WTC11 (cell line): ENCODE data around the gene TMTC1. TPM values are rescaled to one million over a fixed set of nuclear protein-coding genes. Genes with fewer than 3 reads are reported as not detected.
"Not testable (repeated sequence)": the region's sequence is repeated elsewhere in the genome, so short reads cannot be mapped to it uniquely, and the experiment has no call there.

Experiments
- ATAC-seq: fragments of 200-7000 bp; cut with Tn5 transposase; 2 replicates; pipeline ENCODE4 v1.10.0; 2021; ENCODE audit warnings: mild to moderate bottlenecking, moderate library complexity
- CTCF ChIA-PET: fragments of 300-600 bp; sonication (Branson Sonifier 250); formaldehyde crosslinking; loops from one replicate; lab custom pipeline; 2021; ENCODE audit warnings: antibody characterized with exemption; lab: Charles Lee
- POLR2A ChIA-PET: fragments of 350-600 bp; sonication (Branson Sonifier 250); formaldehyde crosslinking; loops from one replicate; lab custom pipeline; 2021; ENCODE audit warnings: antibody characterized with exemption; lab: Charles Lee
- DNase-seq: peaks from one replicate; pipeline ENCODE4 v3.0.0; 2021; ENCODE audit warnings: low spot score
- H3K27ac Mint-ChIP-seq: 2 replicates; pipeline ENCODE4 v1.8.0; 2021; ENCODE audit warnings: mixed read lengths
- H3K27me3 Mint-ChIP-seq: 2 replicates; pipeline ENCODE4 v1.8.0; 2021; ENCODE audit warnings: low read depth, mild to moderate bottlenecking, moderate library complexity, mixed read lengths
- H3K36me3 Mint-ChIP-seq: 2 replicates; pipeline ENCODE4 v1.8.0; 2021; ENCODE audit warnings: mixed read lengths
- H3K4me1 Mint-ChIP-seq: 2 replicates; pipeline ENCODE4 v1.8.0; 2022; ENCODE audit warnings: mixed read lengths
- H3K4me3 Mint-ChIP-seq: 2 replicates; pipeline ENCODE4 v1.8.0; 2021; ENCODE audit warnings: mild to moderate bottlenecking, moderate library complexity, mixed read lengths
- H3K9me3 Mint-ChIP-seq: 2 replicates; pipeline ENCODE4 v1.8.0; 2021; ENCODE audit warnings: mixed read lengths
- ATF1 ChIP-seq: sonication (generic); formaldehyde crosslinking; IDR thresholded peaks from 2 replicates; pipeline ENCODE4 v1.8.1; 2023; ENCODE audit warnings: mild to moderate bottlenecking, moderate library complexity, missing genetic modification reagents
- ATF6 ChIP-seq: sonication (generic); formaldehyde crosslinking; IDR thresholded peaks from 2 replicates; pipeline ENCODE4 v1.8.1; 2023; ENCODE audit warnings: mild to moderate bottlenecking, missing genetic modification reagents
- FOXP4 ChIP-seq: sonication (generic); formaldehyde crosslinking; IDR thresholded peaks from 2 replicates; pipeline ENCODE4 v1.8.0; 2022; ENCODE audit warnings: mild to moderate bottlenecking, missing genetic modification reagents
- GTF2I ChIP-seq: fragments of 250-450 bp; sonication (Bioruptor Pico); conservative IDR thresholded peaks from 2 replicates; pipeline ENCODE4 v1.4.0; 2021; ENCODE audit warnings: mild to moderate bottlenecking
- NFE2L1 ChIP-seq: sonication (generic); formaldehyde crosslinking; IDR thresholded peaks from 2 replicates; pipeline ENCODE4 v1.8.1; 2023; ENCODE audit warnings: missing genetic modification reagents
- NR1H2 ChIP-seq: sonication (generic); formaldehyde crosslinking; IDR thresholded peaks from 2 replicates; pipeline ENCODE4 v1.9.0; 2021; ENCODE audit warnings: mild to moderate bottlenecking, moderate library complexity, missing genetic modification reagents
- RELA ChIP-seq: sonication (generic); formaldehyde crosslinking; IDR thresholded peaks from 2 replicates; pipeline ENCODE4 v1.8.1; 2022; ENCODE audit warnings: missing genetic modification reagents, mild to moderate bottlenecking, borderline replicate concordance
- TEAD1 ChIP-seq: sonication (generic); formaldehyde crosslinking; IDR thresholded peaks from 2 replicates; pipeline ENCODE4 v1.8.0; 2022; ENCODE audit warnings: mild to moderate bottlenecking, missing genetic modification reagents
- USF1 ChIP-seq: sonication (generic); formaldehyde crosslinking; IDR thresholded peaks from 2 replicates; pipeline ENCODE4 v1.8.0; 2022; ENCODE audit warnings: mild to moderate bottlenecking, missing genetic modification reagents
- ZBTB43 ChIP-seq: sonication (generic); formaldehyde crosslinking; IDR thresholded peaks from 2 replicates; pipeline ENCODE4 v1.8.1; 2023; ENCODE audit warnings: mild to moderate bottlenecking, missing genetic modification reagents
- ZNF232 ChIP-seq: sonication (generic); formaldehyde crosslinking; IDR thresholded peaks from 2 replicates; pipeline ENCODE4 v1.8.0; 2022; ENCODE audit warnings: mild to moderate bottlenecking, missing genetic modification reagents
- total RNA-seq: library from RNA; stranded (reverse); gene quantifications from 3 replicates; pipeline ENCODE4 v1.2.3, GENCODE V29; 2021

The TMTC1 gene
- total RNA-seq, 1 experiment from 2014 or later: 17.3 TPM

GRCh38 chr12:29809616-29810361 is 26.0 kb upstream of the TMTC1 start:
- H3K27ac Mint-ChIP-seq, ATAC-seq, H3K27me3 Mint-ChIP-seq, H3K4me3 Mint-ChIP-seq, DNase-seq, POLR2A ChIA-PET, CTCF ChIA-PET, H3K4me1 Mint-ChIP-seq: not testable (repeated sequence)
- H3K36me3 Mint-ChIP-seq: peaks cover 14% of the 10 kb centered on the region
- H3K9me3 Mint-ChIP-seq: peaks cover 40% of the 10 kb centered on the region

GRCh38 chr12:29807129-29807528 is 23.4 kb upstream of the TMTC1 start:
- Mint-ChIP-seq H3K27ac (no peak overlapping the region), H3K4me1 (no peaks in the 10 kb centered on the region), H3K4me3 (no peak overlapping the region), H3K9me3 (peaks cover 48% of the 10 kb centered on the region), H3K27me3 (no peaks in the 10 kb centered on the region), H3K36me3 (peaks cover 24% of the 10 kb centered on the region)
- ChIA-PET CTCF (no interaction called here), POLR2A (no interaction called here)
- no peak for ATAC-seq
- no peak for DNase-seq
- TF ChIP-seq ZNF232 (CRISPR knock-in tag): no peak
- no peak for TF ChIP-seq ZBTB43 (CRISPR knock-in tag)
- TF ChIP-seq USF1: no peak
- no peak for TF ChIP-seq TEAD1 (CRISPR knock-in tag)
- TF ChIP-seq GTF2I (CRISPR knock-in tag): no peak
- no peak for TF ChIP-seq ATF6 (CRISPR knock-in tag)
- no peak for TF ChIP-seq NFE2L1 (CRISPR knock-in tag)
- TF ChIP-seq FOXP4 (CRISPR knock-in tag): no peak
- no peak for TF ChIP-seq RELA (CRISPR knock-in tag)

GRCh38 chr12:29804019-29804418 is 20.3 kb upstream of the TMTC1 start:
- peaks cover 29% of the 10 kb centered on the region for H3K36me3 Mint-ChIP-seq
- peaks cover 42% of the 10 kb centered on the region for H3K9me3 Mint-ChIP-seq
- H3K4me3 Mint-ChIP-seq: no peak overlapping the region
- POLR2A ChIA-PET: interaction anchor here (0.6 to 0.7 kb wide), 2 partner anchors 27 to 253 kb away, joined by 3 to 8 read pairs; no protein-coding TSS in a partner anchor
- no peak overlapping the region for H3K27ac Mint-ChIP-seq
- CTCF ChIA-PET: no interaction called here
- no peaks in the 10 kb centered on the region for H3K27me3 Mint-ChIP-seq
- H3K4me1 Mint-ChIP-seq: no peaks in the 10 kb centered on the region
- TF ChIP-seq NR1H2 (CRISPR knock-in tag) (no peak), ZBTB43 (CRISPR knock-in tag) (no peak), ATF1 (CRISPR knock-in tag) (no peak)
- TF ChIP-seq, all 79 proteins: peak for 0
- ATAC-seq (no peak), DNase-seq (no peak)
